ENCODE measurements around the gene F2RL1. TPM values are rescaled to one million over a fixed set of nuclear protein-coding genes. Genes with fewer than 3 reads are reported as not detected.

F2RL1 gene
- total RNA-seq, 1 donor from 2014 or later = 0.26 TPM

GRCh38 chr5:76861612-76862011 is 42.8 kb downstream of the F2RL1 start:
- Mint-ChIP-seq H3K36me3 (ENCODE audit: low read depth) (peaks cover 2% of the 10 kb centered on the region), H3K4me3 (no peak overlapping the region), H3K27me3 (ENCODE audit: insufficient read depth) (no peaks in the 10 kb centered on the region), H3K9me3 (peaks cover 5% of the 10 kb centered on the region), H3K27ac (no peak overlapping the region), H3K4me1 (ENCODE audit: low read depth) (peaks cover 5% of the 10 kb centered on the region)
- intact Hi-C loops (cut with micrococcal nuclease) = loop anchor here (10.0 kb wide), 1 partner anchor 1433 kb away; the partner anchor contains the start of gene AP3B1
- DNase-seq (ENCODE audit: low spot score) = no peak

GRCh38 chr5:76863001-76863400 is 44.2 kb downstream of the F2RL1 start:
- peaks cover 3% of the 10 kb centered on the region for H3K4me1 Mint-ChIP-seq (ENCODE audit: low read depth)
- H3K9me3 Mint-ChIP-seq = no peaks in the 10 kb centered on the region
- no peak overlapping the region for H3K27ac Mint-ChIP-seq
- DNase-seq (ENCODE audit: low spot score) = no peak
- H3K27me3 Mint-ChIP-seq (ENCODE audit: insufficient read depth) = no peaks in the 10 kb centered on the region
- H3K36me3 Mint-ChIP-seq (ENCODE audit: low read depth) = no peaks in the 10 kb centered on the region
- intact Hi-C loops (cut with micrococcal nuclease) = loop anchor here (10.0 kb wide), 1 partner anchor 1432 kb away; the partner anchor contains the start of gene AP3B1
- no peak overlapping the region for H3K4me3 Mint-ChIP-seq

- no peaks in the 10 kb centered on the region for H3K9me3 Mint-ChIP-seq
- peaks cover 5% of the 10 kb centered on the region for H3K4me1 Mint-ChIP-seq (ENCODE audit: low read depth)
- no peak overlapping the region for H3K4me3 Mint-ChIP-seq
- H3K36me3 Mint-ChIP-seq (ENCODE audit: low read depth) = no peaks in the 10 kb centered on the region
- no peak overlapping the region for H3K27ac Mint-ChIP-seq
- no peak for DNase-seq (ENCODE audit: low spot score)
- intact Hi-C loops (cut with micrococcal nuclease) = loop anchor here (5.0 to 10.0 kb wide), 2 partner anchors 166 to 1428 kb away; partner anchors contain the start of genes AGGF1 and AP3B1
- no peaks in the 10 kb centered on the region for H3K27me3 Mint-ChIP-seq (ENCODE audit: insufficient read depth)
These were observed 47.7 kb downstream of the F2RL1 start for GRCh38 chr5:76866503-76866902.

- intact Hi-C loops (cut with micrococcal nuclease) = loop anchor here (5.0 to 10.0 kb wide), 2 partner anchors 165 to 1428 kb away; partner anchors contain the start of genes AGGF1 and AP3B1
- DNase-seq (ENCODE audit: low spot score) = no peak
- H3K36me3 Mint-ChIP-seq (ENCODE audit: low read depth) = no peaks in the 10 kb centered on the region
- no peak overlapping the region for H3K4me3 Mint-ChIP-seq
- peaks cover 5% of the 10 kb centered on the region for H3K4me1 Mint-ChIP-seq (ENCODE audit: low read depth)
- no peak overlapping the region for H3K27ac Mint-ChIP-seq
- H3K9me3 Mint-ChIP-seq = no peaks in the 10 kb centered on the region
- no peaks in the 10 kb centered on the region for H3K27me3 Mint-ChIP-seq (ENCODE audit: insufficient read depth)
These were observed 48.2 kb downstream of the F2RL1 start for GRCh38 chr5:76867038-76867437.

GRCh38 chr5:76867827-76868693 is 49.2 kb downstream of the F2RL1 start:
- peak; percentile 50 for DNase-seq (ENCODE audit: low spot score)
- Mint-ChIP-seq H3K36me3 (ENCODE audit: low read depth) (no peaks in the 10 kb centered on the region), H3K27ac (no peak overlapping the region), H3K27me3 (ENCODE audit: insufficient read depth) (peaks cover 2% of the 10 kb centered on the region), H3K4me3 (no peak overlapping the region), H3K9me3 (no peaks in the 10 kb centered on the region), H3K4me1 (ENCODE audit: low read depth) (peaks cover 5% of the 10 kb centered on the region)
- intact Hi-C loops (cut with micrococcal nuclease) = loop anchor here (1.0 to 10.0 kb wide), 7 partner anchors 148 to 1427 kb away; partner anchors contain the start of genes AGGF1, AP3B1 and WDR41

GRCh38 chr5:76870046-76870445 is 51.2 kb downstream of the F2RL1 start:
- Mint-ChIP-seq H3K9me3 (no peaks in the 10 kb centered on the region), H3K27ac (no peak overlapping the region), H3K36me3 (ENCODE audit: low read depth) (no peaks in the 10 kb centered on the region), H3K27me3 (ENCODE audit: insufficient read depth) (peaks cover 2% of the 10 kb centered on the region), H3K4me1 (ENCODE audit: low read depth) (peaks cover 12% of the 10 kb centered on the region), H3K4me3 (no peak overlapping the region)
- no peak for DNase-seq (ENCODE audit: low spot score)
- intact Hi-C loops (cut with micrococcal nuclease) = no loop called here

- intact Hi-C loops (cut with micrococcal nuclease) = no loop called here
- no peak overlapping the region for H3K27ac Mint-ChIP-seq
- H3K4me3 Mint-ChIP-seq = no peak overlapping the region
- no peaks in the 10 kb centered on the region for H3K36me3 Mint-ChIP-seq (ENCODE audit: low read depth)
- H3K9me3 Mint-ChIP-seq = no peaks in the 10 kb centered on the region
- H3K4me1 Mint-ChIP-seq (ENCODE audit: low read depth) = peaks cover 7% of the 10 kb centered on the region
- H3K27me3 Mint-ChIP-seq (ENCODE audit: insufficient read depth) = peaks cover 2% of the 10 kb centered on the region
- no peak for DNase-seq (ENCODE audit: low spot score)
These were observed 55.3 kb downstream of the F2RL1 start for GRCh38 chr5:76874088-76874581.

Other genes with a start within 250 kb of the F2RL1 start
- gene F2RL2, start 195.6 kb upstream of the F2RL1 start, total RNA-seq = not detected in 2 replicates
- gene F2R, start 102.9 kb upstream of the F2RL1 start, total RNA-seq = 3.9 and 4.0 TPM in 2 replicates
- 0.67 and 1.5 TPM in 2 replicates for gene S100Z, start 31.0 kb downstream of the F2RL1 start, total RNA-seq
- not detected in 2 replicates for gene CRHBP, start 134.0 kb downstream of the F2RL1 start, total RNA-seq
- 26.2 and 30.4 TPM in 2 replicates for gene AGGF1, start 211.4 kb downstream of the F2RL1 start, total RNA-seq